ENCODE results near the gene PLPP1.

PLPP1 gene

GRCh38 chr5:55568654-55569512 lies 34.1 kb upstream of the PLPP1 start:
- Histone ChIP-seq H3K4me2 (ENCODE audit: low read length) (no peak overlapping the region), H3K27ac (ENCODE audit: low read depth, low read length) (no peak overlapping the region), H3K9me3 (ENCODE audit: control insufficient read depth, insufficient read depth, low read length) (no peaks in the 10 kb centered on the region), H3K9me2 (replicated peaks; ENCODE audit: control insufficient read depth, low read length) (no peaks in the 10 kb centered on the region), H3F3A (ENCODE audit: control insufficient read depth, insufficient read depth) (no peaks in the 10 kb centered on the region), H3K79me2 (ENCODE audit: control insufficient read depth, low read length) (no peaks in the 10 kb centered on the region), H3K27me3 (ENCODE audit: control insufficient read depth, low read length) (no peaks in the 10 kb centered on the region), H4K20me1 (ENCODE audit: control insufficient read depth, insufficient read depth, low read depth, low read length) (no peaks in the 10 kb centered on the region), H3K4me3 (ENCODE audit: low read length) (no peak overlapping the region), H3K36me3 (ENCODE audit: control insufficient read depth, low read length) (no peaks in the 10 kb centered on the region), H3K4me1 (ENCODE audit: control insufficient read depth, low read length) (no peaks in the 10 kb centered on the region)
- TF ChIP-seq CTCF (IDR thresholded peaks at IDR 0.05; ENCODE audit: low read depth, low read length, poor library complexity, severe bottlenecking) (no peak), EZH2phosphoT487 (IDR thresholded peaks at IDR 0.05; ENCODE audit: borderline replicate concordance, low read length) (no peak)

- Histone ChIP-seq H3K9me3 (ENCODE audit: control insufficient read depth, insufficient read depth, low read length) (no peaks in the 10 kb centered on the region), H3K27ac (ENCODE audit: low read depth, low read length) (no peak overlapping the region), H3K4me1 (ENCODE audit: control insufficient read depth, low read length) (no peaks in the 10 kb centered on the region), H3K27me3 (ENCODE audit: control insufficient read depth, low read length) (no peaks in the 10 kb centered on the region), H3K4me2 (ENCODE audit: low read length) (no peak overlapping the region), H3K36me3 (ENCODE audit: control insufficient read depth, low read length) (no peaks in the 10 kb centered on the region), H3K9me2 (replicated peaks; ENCODE audit: control insufficient read depth, low read length) (no peaks in the 10 kb centered on the region), H3K4me3 (ENCODE audit: low read length) (no peak overlapping the region), H3F3A (ENCODE audit: control insufficient read depth, insufficient read depth) (no peaks in the 10 kb centered on the region), H3K79me2 (ENCODE audit: control insufficient read depth, low read length) (no peaks in the 10 kb centered on the region), H4K20me1 (ENCODE audit: control insufficient read depth, insufficient read depth, low read depth, low read length) (no peaks in the 10 kb centered on the region)
- no peak for TF ChIP-seq CTCF (IDR thresholded peaks at IDR 0.05; ENCODE audit: low read depth, low read length, poor library complexity, severe bottlenecking)
- no peak for TF ChIP-seq EZH2phosphoT487 (IDR thresholded peaks at IDR 0.05; ENCODE audit: borderline replicate concordance, low read length)
Observed at GRCh38 chr5:55564721-55565120, 30.0 kb upstream of the PLPP1 start.

GRCh38 chr5:55558484-55558883 lies 23.7 kb upstream of the PLPP1 start:
- no peaks in the 10 kb centered on the region for H3K79me2 ChIP-seq (ENCODE audit: control insufficient read depth, low read length)
- no peaks in the 10 kb centered on the region for H3K4me1 ChIP-seq (ENCODE audit: control insufficient read depth, low read length)
- TF ChIP-seq CTCF (IDR thresholded peaks at IDR 0.05; ENCODE audit: low read depth, low read length, poor library complexity, severe bottlenecking), result no peak
- no peak for TF ChIP-seq EZH2phosphoT487 (IDR thresholded peaks at IDR 0.05; ENCODE audit: borderline replicate concordance, low read length)
- H3K4me3 ChIP-seq (ENCODE audit: low read length), result no peak overlapping the region
- H4K20me1 ChIP-seq (ENCODE audit: control insufficient read depth, insufficient read depth, low read depth, low read length), result no peaks in the 10 kb centered on the region
- no peak overlapping the region for H3K27ac ChIP-seq (ENCODE audit: low read depth, low read length)
- H3F3A ChIP-seq (ENCODE audit: control insufficient read depth, insufficient read depth), result no peaks in the 10 kb centered on the region
- no peak overlapping the region for H3K4me2 ChIP-seq (ENCODE audit: low read length)
- H3K36me3 ChIP-seq (ENCODE audit: control insufficient read depth, low read length), result no peaks in the 10 kb centered on the region
- H3K9me3 ChIP-seq (ENCODE audit: control insufficient read depth, insufficient read depth, low read length), result no peaks in the 10 kb centered on the region
- 0 out of 2 replicates have a peak, but pooled peaks cover 3% of the 10 kb centered on the region for H3K27me3 ChIP-seq (ENCODE audit: control insufficient read depth, low read length)
- H3K9me2 ChIP-seq (replicated peaks; ENCODE audit: control insufficient read depth, low read length), result no peaks in the 10 kb centered on the region
